Measurements from ENCODE around the gene SP100. TPM values are rescaled to one million over a fixed set of nuclear protein-coding genes. Genes with fewer than 3 reads are reported as not detected.

SP100 gene
- total RNA-seq, 2 donors from 2014 or later, result 0.11 to 0.70 TPM

GRCh38 chr2:230459216-230459615 is 43.2 kb downstream of the SP100 start:
- H3K9me3 ChIP-seq (ENCODE audit: control insufficient read depth, low read length), result no peaks in the 10 kb centered on the region
- Mint-ChIP-seq H3K27me3 (ENCODE audit: insufficient read depth) (no peaks in the 10 kb centered on the region), H3K9me3 (no peaks in the 10 kb centered on the region), H3K4me1 (peaks cover 8% of the 10 kb centered on the region), H3K36me3 (ENCODE audit: low read depth) (no peaks in the 10 kb centered on the region), H3K27ac (no peak overlapping the region), H3K4me3 (no peak overlapping the region)
- H3K27ac ChIP-seq (ENCODE audit: low read depth, low read length), result no peak overlapping the region
- TF ChIP-seq CTCF (conservative IDR thresholded peaks at IDR 0.05), result no peak
- no peaks in the 10 kb centered on the region for H3K27me3 ChIP-seq (ENCODE audit: control insufficient read depth, insufficient read depth, low read length, poor library complexity, severe bottlenecking)
- H3K9ac ChIP-seq (ENCODE audit: extremely low read depth, low read length, poor library complexity, severe bottlenecking), result no peak overlapping the region
- no peak for DNase-seq
- no peaks in the 10 kb centered on the region for H3K36me3 ChIP-seq (ENCODE audit: control insufficient read depth, insufficient read depth, low read length)
- no peak overlapping the region for H3K4me3 ChIP-seq (ENCODE audit: low read length)
- H3K4me1 ChIP-seq (ENCODE audit: control insufficient read depth, insufficient read depth, low read length), result no peaks in the 10 kb centered on the region

GRCh38 chr2:230471074-230471473 is 55.1 kb downstream of the SP100 start:
- Histone ChIP-seq H3K4me1 (ENCODE audit: control insufficient read depth, insufficient read depth, low read length) (no peaks in the 10 kb centered on the region), H3K4me3 (ENCODE audit: low read length) (no peak overlapping the region), H3K36me3 (ENCODE audit: control insufficient read depth, insufficient read depth, low read length) (no peaks in the 10 kb centered on the region), H3K9ac (ENCODE audit: extremely low read depth, low read length, poor library complexity, severe bottlenecking) (no peak overlapping the region), H3K27me3 (ENCODE audit: control insufficient read depth, insufficient read depth, low read length, poor library complexity, severe bottlenecking) (no peaks in the 10 kb centered on the region), H3K9me3 (ENCODE audit: control insufficient read depth, low read length) (no peaks in the 10 kb centered on the region), H3K27ac (ENCODE audit: low read depth, low read length) (no peak overlapping the region)
- no peak overlapping the region for H3K27ac Mint-ChIP-seq
- TF ChIP-seq CTCF (conservative IDR thresholded peaks at IDR 0.05), result no peak
- no peak for DNase-seq
- no peaks in the 10 kb centered on the region for H3K4me1 Mint-ChIP-seq
- H3K9me3 Mint-ChIP-seq, result peaks cover 9% of the 10 kb centered on the region
- H3K4me3 Mint-ChIP-seq, result no peak overlapping the region
- no peaks in the 10 kb centered on the region for H3K27me3 Mint-ChIP-seq (ENCODE audit: insufficient read depth)
- H3K36me3 Mint-ChIP-seq (ENCODE audit: low read depth), result no peaks in the 10 kb centered on the region
- 92 to 98% methylated on average over 4 of the region's 4 CpGs for WGBS, 2 experiments (ENCODE audit: insufficient coverage in 1 of 2, insufficient read length in 1 of 2)

- H3K36me3 Mint-ChIP-seq (ENCODE audit: low read depth), result no peaks in the 10 kb centered on the region
- no peaks in the 10 kb centered on the region for H3K4me1 ChIP-seq (ENCODE audit: control insufficient read depth, insufficient read depth, low read length)
- H3K27ac Mint-ChIP-seq, result no peak overlapping the region
These were observed 56.6 kb downstream of the SP100 start for GRCh38 chr2:230472621-230473018.

More at GRCh38 chr2:230472621-230473018, 56.6 kb downstream of the SP100 start:
- TF ChIP-seq CTCF (conservative IDR thresholded peaks at IDR 0.05), result no peak
- H3K27me3 ChIP-seq (ENCODE audit: control insufficient read depth, insufficient read depth, low read length, poor library complexity, severe bottlenecking), result no peaks in the 10 kb centered on the region
- H3K9me3 ChIP-seq (ENCODE audit: control insufficient read depth, low read length), result no peaks in the 10 kb centered on the region
- H3K27ac ChIP-seq (ENCODE audit: low read depth, low read length), result no peak overlapping the region
- no peak for DNase-seq
- H3K4me3 Mint-ChIP-seq, result no peak overlapping the region
- no peak overlapping the region for H3K4me3 ChIP-seq (ENCODE audit: low read length)
- H3K4me1 Mint-ChIP-seq, result no peaks in the 10 kb centered on the region
- H3K36me3 ChIP-seq (ENCODE audit: control insufficient read depth, insufficient read depth, low read length), result no peaks in the 10 kb centered on the region
- H3K27me3 Mint-ChIP-seq (ENCODE audit: insufficient read depth), result no peaks in the 10 kb centered on the region
- peaks cover 9% of the 10 kb centered on the region for H3K9me3 Mint-ChIP-seq
- H3K9ac ChIP-seq (ENCODE audit: extremely low read depth, low read length, poor library complexity, severe bottlenecking), result no peak overlapping the region

Data from endodermal cell (in vitro differentiated cells).